ENCODE measurements around the gene SART3. TPM values are rescaled to one million over a fixed set of nuclear protein-coding genes. Genes with fewer than 3 reads are reported as not detected.

Gene SART3
- total RNA-seq, 1 donor from 2014 or later, result 89.1 TPM

DNA sequence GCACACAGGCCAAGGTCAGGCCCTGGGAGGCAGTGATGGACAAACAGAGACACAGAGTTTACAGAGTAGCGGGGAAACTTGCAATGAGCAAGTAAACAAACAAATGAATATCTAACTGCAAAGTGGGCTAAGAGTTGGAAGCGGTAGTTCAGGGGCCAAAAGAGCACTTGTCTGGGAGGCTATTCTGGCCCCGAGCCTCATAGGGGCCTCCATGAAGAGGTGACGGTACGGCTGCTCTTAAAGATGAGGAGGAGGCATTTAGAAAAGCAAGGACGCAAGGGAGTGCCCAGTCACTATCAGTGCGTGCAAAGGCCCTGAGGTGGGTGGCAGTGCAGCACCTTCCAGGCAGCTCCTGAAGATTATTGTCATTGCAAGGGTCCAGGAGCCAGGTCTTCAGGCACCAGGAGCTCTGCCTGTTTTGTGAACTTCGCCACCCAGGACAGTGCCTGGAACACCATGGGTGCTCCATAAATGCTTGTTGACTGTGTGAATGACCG, 41.3 kb upstream of the SART3 start:
- peaks cover 6% of the 10 kb centered on the region for H3K27me3 Mint-ChIP-seq
- H3K4me1 Mint-ChIP-seq, result no peaks in the 10 kb centered on the region
- peaks cover 10% of the 10 kb centered on the region for H3K9me3 Mint-ChIP-seq
- no peak for DNase-seq
- no peaks in the 10 kb centered on the region for H3K36me3 Mint-ChIP-seq (ENCODE audit: low read depth)
- intact Hi-C loops (cut with micrococcal nuclease), result no loop called here
- H3K4me3 Mint-ChIP-seq, result no peak overlapping the region
- H3K27ac Mint-ChIP-seq, result no peak overlapping the region

- DNase-seq, result no peak
- H3K27me3 Mint-ChIP-seq, result peaks cover 6% of the 10 kb centered on the region
- no peak overlapping the region for H3K4me3 Mint-ChIP-seq
- H3K4me1 Mint-ChIP-seq, result no peaks in the 10 kb centered on the region
- no peaks in the 10 kb centered on the region for H3K36me3 Mint-ChIP-seq (ENCODE audit: low read depth)
- H3K27ac Mint-ChIP-seq, result no peak overlapping the region
- intact Hi-C loops (cut with micrococcal nuclease), result no loop called here
- peaks cover 4% of the 10 kb centered on the region for H3K9me3 Mint-ChIP-seq
Measured at GRCh38 chr12:108600702-108601007, 39.7 kb upstream of the SART3 start.

GRCh38 chr12:108599948-108600701, 39.2 kb upstream of the SART3 start:
- H3K27me3 Mint-ChIP-seq, result peaks cover 6% of the 10 kb centered on the region
- DNase-seq, result no peak
- H3K9me3 Mint-ChIP-seq, result no peaks in the 10 kb centered on the region
- no peaks in the 10 kb centered on the region for H3K4me1 Mint-ChIP-seq
- no peak overlapping the region for H3K4me3 Mint-ChIP-seq
- no peaks in the 10 kb centered on the region for H3K36me3 Mint-ChIP-seq (ENCODE audit: low read depth)
- no peak overlapping the region for H3K27ac Mint-ChIP-seq
- intact Hi-C loops (cut with micrococcal nuclease), result no loop called here

GRCh38 chr12:108599541-108599940, 38.6 kb upstream of the SART3 start:
- H3K27me3 Mint-ChIP-seq, result peaks cover 4% of the 10 kb centered on the region
- no peaks in the 10 kb centered on the region for H3K9me3 Mint-ChIP-seq
- H3K27ac Mint-ChIP-seq, result no peak overlapping the region
- no peaks in the 10 kb centered on the region for H3K36me3 Mint-ChIP-seq (ENCODE audit: low read depth)
- intact Hi-C loops (cut with micrococcal nuclease), result no loop called here
- H3K4me1 Mint-ChIP-seq, result no peaks in the 10 kb centered on the region
- no peak for DNase-seq
- H3K4me3 Mint-ChIP-seq, result no peak overlapping the region

DNA sequence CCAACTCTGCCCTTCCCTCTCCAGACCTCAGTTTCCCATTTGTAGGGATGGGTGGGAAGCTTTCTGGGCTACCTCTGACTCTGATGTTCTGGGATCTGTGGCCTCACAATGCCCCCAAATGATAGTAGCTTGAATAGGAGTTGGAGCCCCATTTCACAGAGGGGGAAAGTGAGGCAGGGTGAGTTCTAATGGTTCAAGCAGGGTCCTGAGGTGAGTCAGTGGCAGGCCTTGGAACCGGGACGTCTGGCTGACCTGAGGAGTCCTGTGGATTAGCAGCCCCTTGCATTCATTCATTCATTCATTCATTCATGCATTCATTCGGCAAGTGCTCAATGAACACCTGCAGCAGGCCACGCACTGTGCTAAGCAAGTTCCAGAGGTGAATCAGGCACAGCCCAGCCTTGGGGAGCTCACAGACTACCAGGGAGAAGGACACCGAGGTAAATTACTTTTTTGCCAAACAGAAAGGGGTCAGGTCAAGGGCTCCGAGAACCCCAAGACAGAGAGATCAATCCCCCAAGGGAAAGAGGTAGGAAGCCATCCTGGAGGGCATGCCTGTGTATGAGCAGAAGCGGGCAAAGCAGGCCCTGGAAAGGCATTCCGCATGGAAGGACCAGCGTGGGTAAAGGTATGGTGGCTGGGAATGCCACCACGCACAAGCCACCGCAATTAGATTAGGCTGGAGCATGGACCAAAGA, 37.7 kb upstream of the SART3 start:
- intact Hi-C loops (cut with micrococcal nuclease), result no loop called here

GRCh38 chr12:108597559-108598471, 36.8 kb upstream of the SART3 start, which contains the start of gene TMEM119:
Gene TMEM119 (minus strand): TSS chr12:108598084. CDS start chr12:108592383, 5,701 bp downstream.
- H3K36me3 Mint-ChIP-seq (ENCODE audit: low read depth), result no peaks in the 10 kb centered on the region
- H3K9me3 Mint-ChIP-seq, result no peaks in the 10 kb centered on the region
- no peak within 1 kb of the TSS for H3K4me3 Mint-ChIP-seq
- H3K27me3 Mint-ChIP-seq, result no peaks in the 10 kb centered on the region
- intact Hi-C loops (cut with micrococcal nuclease), result no loop called here
- no peak within 1 kb of the TSS for H3K27ac Mint-ChIP-seq
- DNase-seq, result no peak
- H3K4me1 Mint-ChIP-seq, result no peaks in the 10 kb centered on the region

More for the DNA sequence above, 37.7 kb upstream of the SART3 start:
- no peak overlapping the region for H3K27ac Mint-ChIP-seq
- H3K4me1 Mint-ChIP-seq, result no peaks in the 10 kb centered on the region
- DNase-seq, result no peak
- no peaks in the 10 kb centered on the region for H3K27me3 Mint-ChIP-seq
- H3K4me3 Mint-ChIP-seq, result no peak overlapping the region
- no peaks in the 10 kb centered on the region for H3K9me3 Mint-ChIP-seq
- no peaks in the 10 kb centered on the region for H3K36me3 Mint-ChIP-seq (ENCODE audit: low read depth)

- H3K9me3 Mint-ChIP-seq, result no peaks in the 10 kb centered on the region
- H3K36me3 Mint-ChIP-seq (ENCODE audit: low read depth), result no peaks in the 10 kb centered on the region
- no peak overlapping the region for H3K27ac Mint-ChIP-seq
- H3K4me1 Mint-ChIP-seq, result no peaks in the 10 kb centered on the region
- intact Hi-C loops (cut with micrococcal nuclease), result no loop called here
- no peak for DNase-seq
- H3K27me3 Mint-ChIP-seq, result no peaks in the 10 kb centered on the region
- H3K4me3 Mint-ChIP-seq, result no peak overlapping the region
Measured at GRCh38 chr12:108596854-108597558, 36.0 kb upstream of the SART3 start.

DNA sequence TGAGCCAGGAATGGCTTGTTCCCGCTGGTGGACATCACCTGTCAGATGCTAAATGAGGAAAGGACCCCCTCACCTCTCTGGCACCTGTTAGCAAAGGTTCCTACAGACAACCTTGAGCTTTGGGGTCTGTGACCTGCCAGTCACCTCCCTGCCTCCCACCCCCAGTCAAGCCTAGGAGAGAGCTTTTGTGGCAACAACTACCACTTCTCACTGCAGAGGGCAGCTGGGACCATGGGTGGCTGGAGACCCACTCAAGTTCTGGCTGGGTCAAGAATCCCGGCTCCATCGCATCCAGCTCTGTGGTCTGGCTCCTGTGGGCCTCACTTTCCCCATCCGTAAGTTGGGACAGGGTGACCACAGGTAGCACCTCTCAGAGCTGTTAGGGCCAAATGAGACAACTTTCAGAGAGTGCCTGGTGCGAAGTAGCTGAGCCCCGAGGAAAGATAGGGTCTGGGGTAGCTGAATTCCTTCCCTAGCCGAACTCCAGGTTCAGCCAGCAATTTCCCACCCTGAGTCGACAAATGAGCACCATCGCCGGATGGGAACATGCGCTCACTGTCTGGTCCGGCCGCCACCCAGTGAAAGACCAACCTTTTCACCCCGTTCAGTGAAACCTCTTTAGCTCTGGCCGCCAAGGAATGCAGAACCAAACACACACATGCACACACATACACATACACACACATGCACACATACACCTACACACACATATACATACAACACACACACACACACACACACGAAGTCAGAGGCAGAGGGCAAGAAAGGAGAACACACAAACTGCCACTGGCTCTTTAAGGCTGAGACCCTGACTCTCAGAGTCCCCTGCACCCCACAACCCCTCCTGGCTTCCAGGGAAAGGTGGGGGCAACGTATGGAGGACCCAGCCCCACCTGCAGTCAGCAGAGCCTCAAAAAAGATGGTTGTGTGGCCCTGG, 35.0 kb upstream of the SART3 start:
- Mint-ChIP-seq H3K9me3 (no peaks in the 10 kb centered on the region), H3K4me1 (no peaks in the 10 kb centered on the region), H3K27me3 (no peaks in the 10 kb centered on the region), H3K27ac (no peak overlapping the region), H3K4me3 (no peak overlapping the region), H3K36me3 (ENCODE audit: low read depth) (no peaks in the 10 kb centered on the region)
- no peak for DNase-seq
- intact Hi-C loops (cut with micrococcal nuclease), result no loop called here

- no peaks in the 10 kb centered on the region for H3K4me1 Mint-ChIP-seq
- H3K36me3 Mint-ChIP-seq (ENCODE audit: low read depth), result no peaks in the 10 kb centered on the region
- intact Hi-C loops (cut with micrococcal nuclease), result no loop called here
- no peak for DNase-seq
- H3K27me3 Mint-ChIP-seq, result no peaks in the 10 kb centered on the region
- H3K9me3 Mint-ChIP-seq, result no peaks in the 10 kb centered on the region
- H3K4me3 Mint-ChIP-seq, result no peak overlapping the region
- no peak overlapping the region for H3K27ac Mint-ChIP-seq
Measured at GRCh38 chr12:108594960-108595710, 34.2 kb upstream of the SART3 start.

DNA sequence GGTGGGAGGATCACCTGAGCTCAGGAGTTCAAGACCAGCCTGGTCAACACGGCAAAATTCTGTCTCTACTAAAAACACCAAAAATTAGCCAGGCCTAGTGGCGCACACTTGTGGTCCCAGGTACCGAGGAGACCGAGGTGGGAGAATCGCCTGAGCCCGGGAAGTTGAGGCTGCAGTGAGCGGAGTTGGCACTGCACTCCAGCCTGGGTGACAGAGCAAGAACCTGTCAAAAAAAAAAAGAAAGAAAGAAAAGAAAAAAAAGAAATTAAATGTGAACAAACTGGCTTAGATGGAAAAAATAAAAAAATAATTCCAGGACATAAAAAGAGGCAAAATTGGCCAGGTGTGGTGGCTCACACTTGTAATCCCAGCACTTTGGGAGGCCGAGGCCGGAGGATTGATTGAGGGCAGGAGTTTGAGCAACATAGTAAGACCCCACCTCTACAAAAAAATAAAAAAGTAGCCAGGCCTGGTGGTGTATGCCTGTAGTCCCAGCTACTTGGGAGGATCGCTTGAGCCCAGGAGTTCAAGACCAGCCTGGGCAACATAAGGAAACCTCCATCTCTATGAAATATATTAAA, 33.4 kb upstream of the SART3 start:
- Mint-ChIP-seq H3K9me3 (no peaks in the 10 kb centered on the region), H3K27ac (no peak overlapping the region), H3K27me3 (no peaks in the 10 kb centered on the region), H3K4me3 (no peak overlapping the region), H3K4me1 (no peaks in the 10 kb centered on the region), H3K36me3 (ENCODE audit: low read depth) (no peaks in the 10 kb centered on the region)
- intact Hi-C loops (cut with micrococcal nuclease), result no loop called here
- DNase-seq, result no peak

- Mint-ChIP-seq H3K4me1 (no peaks in the 10 kb centered on the region), H3K27ac (no peak overlapping the region), H3K4me3 (no peak overlapping the region)
Measured at GRCh38 chr12:108592033-108592909, 31.3 kb upstream of the SART3 start.

More at GRCh38 chr12:108592033-108592909, 31.3 kb upstream of the SART3 start:
- Mint-ChIP-seq H3K9me3 (no peaks in the 10 kb centered on the region), H3K27me3 (no peaks in the 10 kb centered on the region), H3K36me3 (ENCODE audit: low read depth) (no peaks in the 10 kb centered on the region)
- no peak for DNase-seq
- intact Hi-C loops (cut with micrococcal nuclease), result no loop called here

Measured in activated CD4-positive, alpha-beta T cell treated with anti-CD3 and anti-CD28 coated beads, Interleukin-2, amount 10 ng/mL, durations not matched to agents 24 days and 14 days (primary cell).